Uterus (tissue), 2 donors: ENCODE measurements around the gene VIPR1.

Experiments used
- POLR2A ChIP-seq, 2 donors: fragments of 450-650 bp; IDR thresholded peaks; one replicate each; pipeline ENCODE4 v1.6.1; 2016; ENCODE audit warnings: antibody characterized with exemption in 2 of 2, mild to moderate bottlenecking in 1 of 2, moderate library complexity in 1 of 2
- TF ChIP-seq, protein P1 (sequence below), 4 experiments: fragments of 200-600 bp in 2 of 4; fragments of 450-650 bp in 2 of 4; sonication (generic) in 2 of 4; IDR thresholded peaks; one replicate each; pipeline ENCODE4 v1.5.1; 2016 to 2019; ENCODE audit warnings: antibody characterized with exemption in 4 of 4, mild to moderate bottlenecking in 2 of 4, moderate library complexity in 1 of 4

DNA sequence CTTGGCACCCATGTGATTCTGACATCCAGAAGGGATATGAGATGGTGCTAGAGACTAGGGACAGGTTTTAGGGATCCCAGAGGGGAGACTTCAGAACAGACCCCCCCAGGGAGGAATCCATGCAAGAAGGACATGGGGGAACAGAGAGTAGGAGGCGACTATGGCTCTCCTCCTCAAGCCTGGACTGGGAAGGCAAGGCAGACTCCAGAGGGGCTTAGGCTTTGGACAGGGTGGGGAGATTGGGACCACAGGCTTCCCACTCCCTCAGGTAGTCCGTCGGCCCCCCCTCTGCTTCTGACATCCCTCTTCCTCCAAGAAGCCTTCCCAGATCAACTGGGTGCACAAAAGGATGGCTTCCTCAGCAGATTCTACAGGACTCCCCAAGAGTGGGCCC is 3.0 kb upstream of the VIPR1 start:
- TF ChIP-seq, protein P1, sequence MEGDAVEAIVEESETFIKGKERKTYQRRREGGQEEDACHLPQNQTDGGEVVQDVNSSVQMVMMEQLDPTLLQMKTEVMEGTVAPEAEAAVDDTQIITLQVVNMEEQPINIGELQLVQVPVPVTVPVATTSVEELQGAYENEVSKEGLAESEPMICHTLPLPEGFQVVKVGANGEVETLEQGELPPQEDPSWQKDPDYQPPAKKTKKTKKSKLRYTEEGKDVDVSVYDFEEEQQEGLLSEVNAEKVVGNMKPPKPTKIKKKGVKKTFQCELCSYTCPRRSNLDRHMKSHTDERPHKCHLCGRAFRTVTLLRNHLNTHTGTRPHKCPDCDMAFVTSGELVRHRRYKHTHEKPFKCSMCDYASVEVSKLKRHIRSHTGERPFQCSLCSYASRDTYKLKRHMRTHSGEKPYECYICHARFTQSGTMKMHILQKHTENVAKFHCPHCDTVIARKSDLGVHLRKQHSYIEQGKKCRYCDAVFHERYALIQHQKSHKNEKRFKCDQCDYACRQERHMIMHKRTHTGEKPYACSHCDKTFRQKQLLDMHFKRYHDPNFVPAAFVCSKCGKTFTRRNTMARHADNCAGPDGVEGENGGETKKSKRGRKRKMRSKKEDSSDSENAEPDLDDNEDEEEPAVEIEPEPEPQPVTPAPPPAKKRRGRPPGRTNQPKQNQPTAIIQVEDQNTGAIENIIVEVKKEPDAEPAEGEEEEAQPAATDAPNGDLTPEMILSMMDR (IDR thresholded peaks at IDR 0.05): no peak
- no peak for TF ChIP-seq POLR2A (IDR thresholded peaks at IDR 0.05)
